Natural killer cell (primary cell): ENCODE results near the gene ATP8B1. TPM values are rescaled to one million over a fixed set of nuclear protein-coding genes. Genes with fewer than 3 reads are reported as not detected.

Experiments used
- ATAC-seq, 3 donors: fragments of 150-1000 bp in 2 of 3; fragments of 200-7000 bp in 1 of 3; cut with Tn5 transposase; 1 replicate in 1 of 3; 2 replicates in 2 of 3; pipeline ENCODE4 v1.10.0; 2021; ENCODE audit warnings: mild to moderate bottlenecking in 2 of 3, moderate library complexity in 2 of 3
- DNase-seq, 2 donors: peaks; one replicate each; pipeline versions ENCODE4 v3.0.0 to v3.0.0-alpha.2; 2013 to 2021; ENCODE audit warnings: mixed read lengths in 1 of 2
- H3K27ac ChIP-seq: one replicate; pipeline ENCODE4 v1.5.1; 2013; ENCODE audit warnings: mild to moderate bottlenecking, low read length
- H3K27me3 ChIP-seq: one replicate; pipeline ENCODE4 v1.6.1; 2013; ENCODE audit warnings: low read length; ENCODE audit not compliant: control insufficient read depth, insufficient read depth
- H3K36me3 ChIP-seq: one replicate; pipeline ENCODE4 v1.6.1; 2013; ENCODE audit warnings: low read length; ENCODE audit not compliant: control insufficient read depth, insufficient read depth
- H3K4me1 ChIP-seq: one replicate; pipeline ENCODE4 v1.6.1; 2013; ENCODE audit warnings: low read length; ENCODE audit not compliant: control insufficient read depth, insufficient read depth
- H3K4me3 ChIP-seq: one replicate; pipeline ENCODE4 v1.5.1; 2013; ENCODE audit warnings: low read length
- H3K9me3 ChIP-seq: one replicate; pipeline ENCODE4 v1.6.1; 2013; ENCODE audit warnings: low read length; ENCODE audit not compliant: control insufficient read depth, insufficient read depth
- H3K27ac Mint-ChIP-seq, 2 donors: one replicate each; pipeline ENCODE4 v1.8.0; 2022; ENCODE audit warnings: mild to moderate bottlenecking in 2 of 2, mixed read lengths in 2 of 2, moderate library complexity in 1 of 2
- H3K27me3 Mint-ChIP-seq, 2 donors: one replicate each; pipeline ENCODE4 v1.8.0; 2022; ENCODE audit warnings: low read depth in 2 of 2, mixed read lengths in 2 of 2
- H3K36me3 Mint-ChIP-seq: one replicate; pipeline ENCODE4 v1.8.0; 2022; ENCODE audit warnings: mixed read lengths
- H3K4me1 Mint-ChIP-seq, 2 donors: one replicate each; pipeline ENCODE4 v1.8.0; 2022; ENCODE audit warnings: mixed read lengths in 2 of 2
- H3K4me3 Mint-ChIP-seq: one replicate; pipeline ENCODE4 v1.8.0; 2022; ENCODE audit warnings: mild to moderate bottlenecking, moderate library complexity, mixed read lengths
- H3K9me3 Mint-ChIP-seq, 2 donors: one replicate each; pipeline ENCODE4 v1.8.0; 2022; ENCODE audit warnings: mixed read lengths in 2 of 2
- WGBS: methylation state at CpG from one replicate; pipeline ENCODE4 v1.1.7; 2013; ENCODE audit warnings: missing lambda C conversion rate; ENCODE audit not compliant: insufficient coverage; 5-methylcytosine and 5-hydroxymethylcytosine counted together
- intact Hi-C: fragments of 100-400 bp; cut with micrococcal nuclease; formaldehyde crosslinking; loops from one replicate; pipeline ENCODE4 v1.14.2; 2022
- total RNA-seq, 4 donors: library from RNA; stranded (reverse); fragments of 120-200 nt in 1 of 4; gene quantifications; one replicate each; pipeline versions ENCODE4 v1.2.3 to v1.2.4, GENCODE V29; 2013 to 2022
- TF ChIP-seq, protein P1 (sequence below): fragments of 200-600 bp; IDR thresholded peaks from one replicate; pipeline ENCODE4 v1.8.0; 2022; ENCODE audit warnings: antibody characterized with exemption

The ATP8B1 gene
- total RNA-seq, 3 donors from 2014 or later (not counting 1 experiment from before 2014, with no cell fraction given): not detected

DNA sequence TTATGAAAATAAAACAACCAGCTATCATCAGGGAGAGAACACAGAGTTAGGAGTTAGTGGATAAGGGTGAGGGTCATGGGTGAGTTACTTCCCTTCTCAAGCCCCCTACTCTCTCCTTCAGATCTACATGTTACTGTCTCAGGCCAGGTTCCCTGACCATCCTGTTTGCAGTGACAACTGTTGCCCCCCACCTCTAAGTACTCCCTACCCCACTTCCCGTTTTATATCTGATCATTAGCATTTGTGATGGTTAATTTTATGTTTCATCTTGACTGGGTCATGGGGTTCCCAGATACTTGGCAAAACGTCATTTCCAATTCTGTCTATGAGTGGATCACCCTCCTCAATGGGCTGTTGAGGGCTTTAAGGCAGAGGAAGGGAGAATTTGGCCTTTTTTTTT is 32.8 kb upstream of the ATP8B1 start:
- intact Hi-C loops: no loop called here
- Mint-ChIP-seq H3K4me3 (no peak overlapping the region), H3K27ac (no peak overlapping the region), H3K36me3 (no peaks in the 10 kb centered on the region), H3K27me3 (peaks cover 0 to 3% of the 10 kb centered on the region in 2 donors), H3K9me3 (peaks cover 0 to 5% of the 10 kb centered on the region in 2 donors), H3K4me1 (peaks cover 19 to 23% of the 10 kb centered on the region in 2 donors)
- Histone ChIP-seq H3K27ac (no peak overlapping the region), H3K9me3 (no peaks in the 10 kb centered on the region), H3K36me3 (no peaks in the 10 kb centered on the region), H3K27me3 (no peaks in the 10 kb centered on the region), H3K4me1 (peaks cover 3% of the 10 kb centered on the region), H3K4me3 (no peak overlapping the region)
- WGBS: 63% methylated on average over 1 of the region's 2 CpGs
- TF ChIP-seq, protein P1, sequence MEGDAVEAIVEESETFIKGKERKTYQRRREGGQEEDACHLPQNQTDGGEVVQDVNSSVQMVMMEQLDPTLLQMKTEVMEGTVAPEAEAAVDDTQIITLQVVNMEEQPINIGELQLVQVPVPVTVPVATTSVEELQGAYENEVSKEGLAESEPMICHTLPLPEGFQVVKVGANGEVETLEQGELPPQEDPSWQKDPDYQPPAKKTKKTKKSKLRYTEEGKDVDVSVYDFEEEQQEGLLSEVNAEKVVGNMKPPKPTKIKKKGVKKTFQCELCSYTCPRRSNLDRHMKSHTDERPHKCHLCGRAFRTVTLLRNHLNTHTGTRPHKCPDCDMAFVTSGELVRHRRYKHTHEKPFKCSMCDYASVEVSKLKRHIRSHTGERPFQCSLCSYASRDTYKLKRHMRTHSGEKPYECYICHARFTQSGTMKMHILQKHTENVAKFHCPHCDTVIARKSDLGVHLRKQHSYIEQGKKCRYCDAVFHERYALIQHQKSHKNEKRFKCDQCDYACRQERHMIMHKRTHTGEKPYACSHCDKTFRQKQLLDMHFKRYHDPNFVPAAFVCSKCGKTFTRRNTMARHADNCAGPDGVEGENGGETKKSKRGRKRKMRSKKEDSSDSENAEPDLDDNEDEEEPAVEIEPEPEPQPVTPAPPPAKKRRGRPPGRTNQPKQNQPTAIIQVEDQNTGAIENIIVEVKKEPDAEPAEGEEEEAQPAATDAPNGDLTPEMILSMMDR: no peak
- DNase-seq (no peak), ATAC-seq (no peak)

GRCh38 chr18:57834616-57835015 is 31.5 kb upstream of the ATP8B1 start:
- Mint-ChIP-seq H3K4me1 (peaks cover 19 to 23% of the 10 kb centered on the region in 2 donors), H3K4me3 (no peak overlapping the region), H3K27me3 (peaks cover 0 to 6% of the 10 kb centered on the region in 2 donors), H3K9me3 (peaks cover 0 to 5% of the 10 kb centered on the region in 2 donors), H3K36me3 (no peaks in the 10 kb centered on the region), H3K27ac (no peak overlapping the region)
- Histone ChIP-seq H3K36me3 (no peaks in the 10 kb centered on the region), H3K27ac (no peak overlapping the region), H3K9me3 (no peaks in the 10 kb centered on the region), H3K4me1 (peaks cover 3% of the 10 kb centered on the region), H3K4me3 (no peak overlapping the region), H3K27me3 (no peaks in the 10 kb centered on the region)
- intact Hi-C loops: no loop called here
- WGBS: 95% methylated on average over 2 of the region's 2 CpGs
- no peak for DNase-seq
- no peak for ATAC-seq
- TF ChIP-seq, protein P1: no peak

DNA sequence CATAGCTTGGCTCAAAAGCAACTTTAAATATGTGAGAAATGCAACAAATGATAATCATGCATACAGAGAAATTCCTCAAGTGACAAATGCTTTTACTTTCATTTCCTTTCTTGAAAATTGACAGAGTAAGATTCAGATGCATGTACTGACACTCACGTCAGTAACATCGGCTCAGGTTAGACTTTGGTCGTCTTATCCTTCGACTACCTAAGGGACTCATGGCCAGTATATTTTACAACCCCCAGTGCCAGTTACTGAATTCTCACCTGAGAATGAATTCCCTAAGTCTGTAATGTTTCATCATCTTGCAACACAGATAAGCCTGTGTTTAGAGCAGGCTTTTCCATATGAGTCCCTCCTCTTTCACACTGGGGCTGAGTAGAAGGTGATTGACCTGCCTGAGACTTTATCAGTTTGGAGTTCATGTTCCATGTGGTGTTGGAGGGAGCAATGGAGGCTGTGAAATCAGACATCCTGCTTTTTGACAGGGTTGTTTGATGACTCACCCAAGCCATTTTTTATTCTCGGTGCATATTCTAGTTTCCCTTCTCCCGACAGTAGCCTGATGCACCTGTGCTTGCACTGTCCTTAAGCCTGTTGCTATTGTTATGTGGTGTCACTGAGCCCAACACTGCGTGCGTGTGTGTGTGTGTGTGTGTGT is 30.5 kb upstream of the ATP8B1 start:
- H3K36me3 Mint-ChIP-seq: no peaks in the 10 kb centered on the region
- no peaks in the 10 kb centered on the region for H3K9me3 ChIP-seq
- DNase-seq: peak in 1 of 2 donors; percentile 15
- H3K9me3 Mint-ChIP-seq: peaks cover 0 to 5% of the 10 kb centered on the region in 2 donors
- H3K36me3 ChIP-seq: no peaks in the 10 kb centered on the region
- 22% methylated on average over 8 of the region's 8 CpGs for WGBS
- H3K27me3 Mint-ChIP-seq: peaks cover 0 to 6% of the 10 kb centered on the region in 2 donors
- TF ChIP-seq, protein P1: no peak
- H3K27ac Mint-ChIP-seq: peak overlapping the region in 1 of 2 donors; percentile 36
- H3K27me3 ChIP-seq: no peaks in the 10 kb centered on the region
- peak overlapping the region; percentile 28 for H3K4me3 Mint-ChIP-seq
- peaks cover 3% of the 10 kb centered on the region for H3K4me1 ChIP-seq
- H3K4me1 Mint-ChIP-seq: peaks cover 19 to 23% of the 10 kb centered on the region in 2 donors
- ATAC-seq: peak in 2 of 3 donors; percentile 37
- no peak overlapping the region for H3K4me3 ChIP-seq
- intact Hi-C loops: no loop called here
- peak overlapping the region; percentile 21 for H3K27ac ChIP-seq

- DNase-seq: no peak
- WGBS: 68% methylated on average over 2 of the region's 2 CpGs
- H3K4me3 Mint-ChIP-seq: no peak overlapping the region
- no peak overlapping the region for H3K27ac Mint-ChIP-seq
- no peak for ATAC-seq
- Histone ChIP-seq H3K4me3 (no peak overlapping the region), H3K36me3 (no peaks in the 10 kb centered on the region), H3K9me3 (no peaks in the 10 kb centered on the region), H3K27me3 (no peaks in the 10 kb centered on the region), H3K4me1 (peaks cover 3% of the 10 kb centered on the region), H3K27ac (no peak overlapping the region)
- H3K4me1 Mint-ChIP-seq: peaks cover 19 to 23% of the 10 kb centered on the region in 2 donors
- TF ChIP-seq, protein P1: no peak
- peaks cover 0 to 6% of the 10 kb centered on the region in 2 donors for H3K27me3 Mint-ChIP-seq
- H3K9me3 Mint-ChIP-seq: peaks cover 0 to 5% of the 10 kb centered on the region in 2 donors
- H3K36me3 Mint-ChIP-seq: no peaks in the 10 kb centered on the region
- intact Hi-C loops: no loop called here
Measured at GRCh38 chr18:57832730-57833129, 29.6 kb upstream of the ATP8B1 start.
